Kidney (tissue), 14 donors: ENCODE data around the gene TEAD1. TPM values are rescaled to one million over a fixed set of nuclear protein-coding genes. Genes with fewer than 3 reads are reported as not detected.

ENCODE experiments used
- DNase-seq, 5 donors: peaks; one replicate each; pipeline ENCODE4 v3.0.0-alpha.2; 2013 to 2020
- FAIRE-seq: peaks from 2 replicates; lab custom pipeline; 2012; peaks lifted over from hg19 to GRCh38; lab: Jason Lieb, UNC
- H3K27ac ChIP-seq, 2 donors: one replicate each; pipeline ENCODE4 v1.7.0; 2013; ENCODE audit warnings: low read depth in 2 of 2, low read length in 2 of 2, inconsistent platforms in 1 of 2
- H3K27me3 ChIP-seq: one replicate; pipeline ENCODE4 v1.7.1; 2013; ENCODE audit warnings: low read length, inconsistent platforms; ENCODE audit not compliant: control insufficient read depth, insufficient read depth
- H3K36me3 ChIP-seq, 3 donors: one replicate each; pipeline versions ENCODE4 v1.7.0 to v1.7.1; 2013; ENCODE audit warnings: low read length in 3 of 3, control low read depth in 1 of 3, inconsistent platforms in 1 of 3; ENCODE audit not compliant: insufficient read depth in 3 of 3, control insufficient read depth in 2 of 3
- H3K4me1 ChIP-seq, 3 donors: one replicate each; pipeline versions ENCODE4 v1.7.0 to v1.7.1; 2013; ENCODE audit warnings: low read length in 3 of 3, inconsistent platforms in 1 of 3, low read depth in 1 of 3; ENCODE audit not compliant: control insufficient read depth in 2 of 3, insufficient read depth in 2 of 3
- H3K4me3 ChIP-seq, 3 donors: one replicate each; pipeline versions ENCODE4 v1.7.0 to v1.8.1; 2013; ENCODE audit warnings: low read length in 3 of 3, control low read depth in 1 of 3, inconsistent platforms in 1 of 3
- H3K9ac ChIP-seq, 3 donors: one replicate each; pipeline versions ENCODE4 v1.7.0 to v1.7.1; 2013; ENCODE audit warnings: low read length in 3 of 3, control low read depth in 1 of 3, inconsistent platforms in 1 of 3
- H3K9me3 ChIP-seq, 3 donors: one replicate each; pipeline versions ENCODE4 v1.7.0 to v1.7.1; 2013; ENCODE audit warnings: low read length in 3 of 3, control low read depth in 1 of 3, inconsistent platforms in 1 of 3; ENCODE audit not compliant: control insufficient read depth in 2 of 3, insufficient read depth in 1 of 3
- CTCF ChIP-seq: IDR thresholded peaks from 3 replicates; pipeline ENCODE4 v1.5.1; 2012; ENCODE audit warnings: mild to moderate bottlenecking, moderate library complexity, borderline replicate concordance; ENCODE audit not compliant: insufficient read depth; ENCODE audit errors: extremely low read depth
- intact Hi-C: fragments of 100-400 bp; cut with DNase I; formaldehyde crosslinking; loops from one replicate; pipeline ENCODE4 v1.11.1; 2022
- polyA plus RNA-seq: library from polyadenylated mRNA; stranded (reverse); fragments of 350-450 nt; fragmentation: Illumina TruSeq; extraction: RNeasy Lipid Tissue Mini Kit (QIAGEN cat#74804); gene quantifications from one replicate; pipeline ENCODE4 v1.2.3, GENCODE V29; 2014; ENCODE audit warnings: low read depth, low replicate concordance; ENCODE audit not compliant: insufficient read depth
- total RNA-seq: library from RNA; stranded (reverse); fragmentation: NEBNext Ultra II Directional; extraction: Animal tissue kit (Norgen Biotek cat#: 25700); gene quantifications from one replicate; pipeline ENCODE4 v1.2.1, GENCODE V29; 2021
- donor health status: control.
- donor health status: control.
- donor health status: control.
- donor health status: control.
- donor health status: control.
- donor health status: DM: yes; HTN: yes; CAD: no.
- donor health status: Normal renal cell carcinoma (clear cell type).

Gene TEAD1
- total and polyA plus RNA-seq, 2 donors from 2014 or later, result 7.6 to 77.2 TPM

GRCh38 chr11:12723421-12724300, 49.4 kb downstream of the TEAD1 start:
- Histone ChIP-seq H3K4me1 (peaks cover 32 to 50% (median 33%) of the 10 kb centered on the region in 3 donors), H3K27me3 (no peaks in the 10 kb centered on the region), H3K27ac (peak overlapping the region in 1 of 2 donors; percentile 67), H3K9me3 (no peaks in the 10 kb centered on the region), H3K36me3 (no peaks in the 10 kb centered on the region), H3K4me3 (no peak overlapping the region), H3K9ac (peak overlapping the region in 2 of 3 donors; percentile 8 to 27)
- intact Hi-C loops, result no loop called here
- FAIRE-seq, result no peak
- peak in 3 of 5 donors; percentile 62 to 91 (median 89) for DNase-seq
- TF ChIP-seq CTCF, result no peak

- intact Hi-C loops, result no loop called here
- H3K27me3 ChIP-seq, result no peaks in the 10 kb centered on the region
- no peaks in the 10 kb centered on the region for H3K36me3 ChIP-seq
- no peaks in the 10 kb centered on the region for H3K9me3 ChIP-seq
- H3K27ac ChIP-seq, result peak overlapping the region; percentile 74 to 84
- FAIRE-seq, result no peak
- H3K4me1 ChIP-seq, result peaks cover 32 to 50% (median 33%) of the 10 kb centered on the region in 3 donors
- no peak for TF ChIP-seq CTCF
- no peak overlapping the region for H3K4me3 ChIP-seq
- peak; percentile 62 to 88 (median 73) for DNase-seq
- peak overlapping the region in 1 of 3 donors; percentile 8 for H3K9ac ChIP-seq
Observed at GRCh38 chr11:12724301-12725054, 50.3 kb downstream of the TEAD1 start.

- no peak for FAIRE-seq
- peaks cover 32 to 47% (median 33%) of the 10 kb centered on the region in 3 donors for H3K4me1 ChIP-seq
- TF ChIP-seq CTCF, result no peak
- intact Hi-C loops, result no loop called here
- H3K27me3 ChIP-seq, result no peaks in the 10 kb centered on the region
- no peaks in the 10 kb centered on the region for H3K9me3 ChIP-seq
- H3K27ac ChIP-seq, result peak overlapping the region; percentile 74 to 84
- peak overlapping the region in 1 of 3 donors; percentile 8 for H3K9ac ChIP-seq
- peak in 1 of 5 donors; percentile 53 for DNase-seq
- no peaks in the 10 kb centered on the region for H3K36me3 ChIP-seq
- H3K4me3 ChIP-seq, result no peak overlapping the region
Observed at GRCh38 chr11:12725055-12725862, 51.0 kb downstream of the TEAD1 start.
